HepG2 (cell line): ENCODE data around the gene ADAMTS4. TPM values are rescaled to one million over a fixed set of nuclear protein-coding genes. Genes with fewer than 3 reads are reported as not detected.

Experiments used
- EP300 ChIP-seq, 3 experiments: sonication (generic) in 1 of 3; formaldehyde crosslinking in 1 of 3; IDR thresholded peaks; 2 replicates each; pipeline versions ENCODE4 v1.5.1 to v1.6.1; 2011 to 2020; ENCODE audit warnings: low read depth in 2 of 3, low read length in 2 of 3, borderline replicate concordance in 1 of 3, improper control_type of control experiment in 1 of 3, mild to moderate bottlenecking in 1 of 3, missing genetic modification reagents in 1 of 3, moderate library complexity in 1 of 3
- FOXP1 ChIP-seq, 2 experiments: fragments of 450-650 bp in 1 of 2; IDR thresholded peaks; 2 replicates each; pipeline ENCODE4 v1.6.1; 2017 to 2018; ENCODE audit warnings: antibody characterized with exemption in 1 of 2
- HNF1A ChIP-seq, 2 experiments: sonication (generic) in 1 of 2; formaldehyde crosslinking in 1 of 2; IDR thresholded peaks; 2 replicates each; pipeline versions ENCODE4 v1.4.0 to v1.6.1; 2016 to 2020; ENCODE audit warnings: borderline replicate concordance in 1 of 2, low read depth in 1 of 2, mild to moderate bottlenecking in 1 of 2, missing genetic modification reagents in 1 of 2
- KLF12 ChIP-seq: sonication (generic); formaldehyde crosslinking; IDR thresholded peaks from 2 replicates; pipeline ENCODE4 v1.4.0; 2020; ENCODE audit warnings: missing genetic modification reagents, borderline replicate concordance
- LBX2 ChIP-seq: sonication (generic); formaldehyde crosslinking; IDR thresholded peaks from 2 replicates; pipeline ENCODE4 v1.5.0; 2020; ENCODE audit warnings: missing genetic modification reagents, mild to moderate bottlenecking, borderline replicate concordance
- POLR2AphosphoS5 ChIP-seq: IDR thresholded peaks from 2 replicates; pipeline ENCODE4 v1.6.1; 2012; ENCODE audit warnings: low read depth, low read length
- SKIL ChIP-seq: sonication (generic); formaldehyde crosslinking; IDR thresholded peaks from 2 replicates; pipeline ENCODE4 v1.8.0; 2022; ENCODE audit warnings: missing genetic modification reagents, mild to moderate bottlenecking, moderate library complexity, borderline replicate concordance
- TFDP1 ChIP-seq: IDR thresholded peaks from 2 replicates; pipeline ENCODE4 v1.6.1; 2016; ENCODE audit warnings: missing compliant biosample characterization, missing genetic modification reagents, borderline replicate concordance
- THRA ChIP-seq: sonication (generic); formaldehyde crosslinking; IDR thresholded peaks from 2 replicates; pipeline ENCODE4 v1.4.0; 2020; ENCODE audit warnings: missing genetic modification reagents, borderline replicate concordance
- U2AF2 ChIP-seq: fragments of 200-400 bp; formaldehyde crosslinking; IDR thresholded peaks from 2 replicates; pipeline ENCODE4 v1.6.1; 2017; ENCODE audit warnings: low read depth, mild to moderate bottlenecking, low read length
- YEATS2 ChIP-seq: sonication (generic); formaldehyde crosslinking; IDR thresholded peaks from 2 replicates; pipeline ENCODE4 v1.4.0; 2020; ENCODE audit warnings: missing genetic modification reagents, borderline replicate concordance
- ZBTB34 ChIP-seq: sonication (generic); formaldehyde crosslinking; IDR thresholded peaks from 2 replicates; pipeline ENCODE4 v1.8.0; 2022; ENCODE audit warnings: mild to moderate bottlenecking, missing genetic modification reagents
- ZNF10 ChIP-seq: sonication (generic); formaldehyde crosslinking; IDR thresholded peaks from 2 replicates; pipeline ENCODE4 v1.4.0; 2020; ENCODE audit warnings: mild to moderate bottlenecking, low read depth, missing genetic modification reagents, borderline replicate concordance
- ZNF772 ChIP-seq: sonication (generic); formaldehyde crosslinking; IDR thresholded peaks from 2 replicates; pipeline ENCODE4 v1.5.0; 2020; ENCODE audit warnings: mild to moderate bottlenecking, missing genetic modification reagents
- polyA plus RNA-seq, 8 experiments: library from polyadenylated mRNA; depleted of rRNA in 3 of 8; stranded (reverse) in 7 of 8; unstranded in 1 of 8; fragments of >200 nt; fragmentation: Illumina TruSeq in 4 of 8; extraction: Trizol in 4 of 8; gene quantifications; 2 replicates each; pipeline versions ENCODE4 v1.2.1 to v1.2.3, GENCODE V29; 2011 to 2016; ENCODE audit warnings: low read depth in 4 of 8, missing spikeins in 1 of 8, mixed read lengths in 1 of 8; ENCODE audit not compliant: insufficient read depth in 1 of 8
- total RNA-seq, 5 experiments: library from RNA; depleted of rRNA; stranded (reverse); fragments of >200 nt; fragmentation: Illumina TruSeq; extraction: Trizol; gene quantifications; 2 replicates each; pipeline ENCODE4 v1.2.3, GENCODE V29; 2016; ENCODE audit warnings: low read depth in 1 of 5

The ADAMTS4 gene
- total and polyA plus RNA-seq, 2 of the 13 experiments (the other 11 are each of a cell fraction or from before 2014, with no cell fraction given), result 0.51 to 1.7 TPM

GRCh38 chr1:161223805-161224694, 25.2 kb upstream of the ADAMTS4 start (continued):
- TF ChIP-seq TFDP1 (CRISPR knock-in tag), result no peak
- TF ChIP-seq ZNF10 (CRISPR knock-in tag), result no peak
- peak; percentile 93 for TF ChIP-seq HNF1A (IDR thresholded peaks at IDR 0.05; ENCODE audit: low read depth)
- peak; percentile 96 for TF ChIP-seq HNF1A (CRISPR knock-in tag; IDR thresholded peaks at IDR 0.05; ENCODE audit: borderline replicate concordance)
- TF ChIP-seq U2AF2, result no peak
- TF ChIP-seq POLR2AphosphoS5, result peak; percentile 17; the same call in 1 of the 2 replicates
- TF ChIP-seq SKIL (CRISPR knock-in tag), result peak; percentile 87
- no peak for TF ChIP-seq ZNF772 (CRISPR knock-in tag)
- no peak for TF ChIP-seq LBX2 (CRISPR knock-in tag)
- TF ChIP-seq ZBTB34 (CRISPR knock-in tag), result 0 out of 2 replicates have a peak, but pooled peaks have one; percentile 41
- peak; percentile 88 to 99; a peak in 3 of 4 replicates for TF ChIP-seq EP300 (IDR thresholded peaks at IDR 0.05; ENCODE audit: low read depth in 2 of 2, low read length in 2 of 2)
- TF ChIP-seq EP300 (CRISPR knock-in tag; IDR thresholded peaks at IDR 0.05; ENCODE audit: borderline replicate concordance), result peak; percentile 96
- TF ChIP-seq KLF12 (CRISPR knock-in tag), result peak; percentile 21; the same call in 1 of the 2 replicates
- TF ChIP-seq FOXP1 (IDR thresholded peaks at IDR 0.05), result no peak; the same call in 1 of the 2 replicates
- TF ChIP-seq FOXP1 (CRISPR knock-in tag; IDR thresholded peaks at IDR 0.05), result peak; percentile 73
- TF ChIP-seq THRA, result peak; percentile 92
- TF ChIP-seq YEATS2, result no peak
